Keratinocyte (primary cell): ENCODE data around the gene NTMT1. TPM values are rescaled to one million over a fixed set of nuclear protein-coding genes. Genes with fewer than 3 reads are reported as not detected.
A peak's percentile ranks its signal among the peaks of the same experiment; 100 is the strongest.

Source experiments
- DNase-seq: peaks from one replicate; pipeline ENCODE4 v3.0.0-alpha.2; 2011; ENCODE audit warnings: low read depth, missing footprints, low spot score
- FAIRE-seq: peaks from 2 replicates; lab custom pipeline; 2011; peaks lifted over from hg19 to GRCh38; lab: Jason Lieb, UNC
- H2AFZ ChIP-seq: 2 replicates; pipeline ENCODE4 v1.6.0; 2012; ENCODE audit warnings: low read length, control low read depth, inconsistent platforms; ENCODE audit not compliant: control insufficient read depth
- H3K27ac ChIP-seq: 2 replicates; pipeline ENCODE4 v1.5.1; 2011; ENCODE audit warnings: low read length; ENCODE audit not compliant: control insufficient read depth, insufficient read depth
- H3K27me3 ChIP-seq: 3 replicates; pipeline ENCODE4 v1.6.0; 2011; ENCODE audit warnings: low read length; ENCODE audit not compliant: control insufficient read depth, insufficient read depth; ENCODE audit errors: extremely low read depth
- H3K36me3 ChIP-seq, 2 experiments: 2 replicates in 1 of 2; 3 replicates in 1 of 2; pipeline ENCODE4 v1.5.1; 2011; ENCODE audit warnings: low read length in 2 of 2, mild to moderate bottlenecking in 1 of 2; ENCODE audit not compliant: control insufficient read depth in 2 of 2, insufficient read depth in 2 of 2; ENCODE audit errors: extremely low read depth in 1 of 2
- H3K4me1 ChIP-seq: 3 replicates; pipeline ENCODE4 v1.5.1; 2011; ENCODE audit warnings: low read length; ENCODE audit not compliant: control insufficient read depth, insufficient read depth; ENCODE audit errors: extremely low read depth
- H3K4me2 ChIP-seq: 3 replicates; pipeline ENCODE4 v1.6.0; 2011; ENCODE audit warnings: low read depth, low read length; ENCODE audit not compliant: control insufficient read depth, insufficient read depth; ENCODE audit errors: extremely low read depth
- H3K4me3 ChIP-seq, 3 experiments: fragments of 200-600 bp in 1 of 3; sonication (generic) in 1 of 3; 2 replicates in 2 of 3; 3 replicates in 1 of 3; pipeline ENCODE4 v1.5.1; 2011 to 2016; ENCODE audit warnings: low read length in 3 of 3, mild to moderate bottlenecking in 3 of 3, control low read depth in 2 of 3, inconsistent platforms in 1 of 3, low read depth in 1 of 3, mixed read lengths in 1 of 3, mixed run types in 1 of 3, moderate library complexity in 1 of 3; ENCODE audit not compliant: control insufficient read depth in 2 of 3, insufficient read depth in 2 of 3; ENCODE audit errors: extremely low read depth in 1 of 3
- H3K79me2 ChIP-seq: 2 replicates; pipeline ENCODE4 v1.6.0; 2012; ENCODE audit warnings: low read length; ENCODE audit not compliant: control insufficient read depth, insufficient read depth
- H3K9ac ChIP-seq: 3 replicates; pipeline ENCODE4 v1.6.0; 2011; ENCODE audit warnings: low read length; ENCODE audit not compliant: control insufficient read depth, insufficient read depth; ENCODE audit errors: extremely low read depth
- H3K9me1 ChIP-seq: 3 replicates; pipeline ENCODE4 v1.6.0; 2011; ENCODE audit warnings: low read length; ENCODE audit not compliant: control insufficient read depth, insufficient read depth; ENCODE audit errors: extremely low read depth
- H3K9me3 ChIP-seq: 2 replicates; pipeline ENCODE4 v1.5.1; 2012; ENCODE audit warnings: low read depth, low read length; ENCODE audit not compliant: control insufficient read depth
- H4K20me1 ChIP-seq: 3 replicates; pipeline ENCODE4 v1.6.0; 2011; ENCODE audit warnings: low read length; ENCODE audit not compliant: control insufficient read depth, insufficient read depth; ENCODE audit errors: extremely low read depth
- CTCF ChIP-seq, 3 experiments: IDR thresholded peaks in 1 of 3; conservative IDR thresholded peaks in 1 of 3; optimal IDR thresholded peaks in 1 of 3; 2 replicates in 2 of 3; 3 replicates in 1 of 3; pipeline versions ENCODE3 to v1.5.1; 2011; ENCODE audit warnings: low read length in 3 of 3, mild to moderate bottlenecking in 3 of 3, moderate library complexity in 2 of 3, control low read depth in 1 of 3, inconsistent platforms in 1 of 3; ENCODE audit not compliant: insufficient read depth in 2 of 3; ENCODE audit errors: extremely low read depth in 1 of 3
- EZH2 ChIP-seq: IDR thresholded peaks from one replicate; pipeline ENCODE4 v1.6.1; 2012; ENCODE audit warnings: inconsistent platforms, mild to moderate bottlenecking, low read length, moderate library complexity
- dilution Hi-C: fragments of 300-500 bp; cut with MboI; formaldehyde crosslinking; loops from one replicate; pipeline ENCODE4 v1.7.0; 2020; ENCODE audit warnings: low sequenced_read_pairs; ENCODE audit not compliant: extremely low pct_ligation_motif_present
- polyA plus RNA-seq, 5 experiments: library from polyadenylated mRNA; depleted of rRNA in 3 of 5; stranded (reverse) in 3 of 5; stranded (forward) in 1 of 5; unstranded in 1 of 5; fragments of >200 nt; gene quantifications; 1 replicate in 1 of 5; 2 replicates in 3 of 5; 3 replicates in 1 of 5; pipeline versions ENCODE4 v1.2.1 to v1.2.3, GENCODE V29; 2011 to 2012; ENCODE audit warnings: missing spikeins in 2 of 5, low read depth in 1 of 5, low replicate concordance in 1 of 5

NTMT1 gene
- polyA plus RNA-seq, 1 donor (not counting 4 experiments of a cell fraction or from before 2014, with no cell fraction given): 50.2 TPM

- H3K27me3 ChIP-seq: no peaks in the 10 kb centered on the region
- H3K4me2 ChIP-seq: peak overlapping the region; percentile 71
- H3K27ac ChIP-seq: no peak overlapping the region
- no peaks in the 10 kb centered on the region for H4K20me1 ChIP-seq
- no peaks in the 10 kb centered on the region for H3K9me3 ChIP-seq
- DNase-seq: no peak
- H3K36me3 ChIP-seq: no peaks in the 10 kb centered on the region
- no peaks in the 10 kb centered on the region for H3K9me1 ChIP-seq
- H2AFZ ChIP-seq: peak overlapping the region; percentile 75
- FAIRE-seq: no peak
- H3K9ac ChIP-seq: peak overlapping the region; percentile 71
- no peak overlapping the region for H3K4me3 ChIP-seq
- H3K79me2 ChIP-seq: no peaks in the 10 kb centered on the region
- TF ChIP-seq CTCF (optimal IDR thresholded peaks at IDR 0.05 in 1 of 3, IDR thresholded peaks at IDR 0.05 in 1 of 3, conservative IDR thresholded peaks at IDR 0.05 in 1 of 3; ENCODE audit: extremely low read depth in 1 of 3, insufficient read depth in 2 of 3, low read length in 3 of 3): no peak
- H3K4me1 ChIP-seq: peaks cover 7% of the 10 kb centered on the region
- dilution Hi-C loops: no loop called here
Observed at GRCh38 chr9:129598089-129598596, 27.8 kb upstream of the NTMT1 start.

DNA sequence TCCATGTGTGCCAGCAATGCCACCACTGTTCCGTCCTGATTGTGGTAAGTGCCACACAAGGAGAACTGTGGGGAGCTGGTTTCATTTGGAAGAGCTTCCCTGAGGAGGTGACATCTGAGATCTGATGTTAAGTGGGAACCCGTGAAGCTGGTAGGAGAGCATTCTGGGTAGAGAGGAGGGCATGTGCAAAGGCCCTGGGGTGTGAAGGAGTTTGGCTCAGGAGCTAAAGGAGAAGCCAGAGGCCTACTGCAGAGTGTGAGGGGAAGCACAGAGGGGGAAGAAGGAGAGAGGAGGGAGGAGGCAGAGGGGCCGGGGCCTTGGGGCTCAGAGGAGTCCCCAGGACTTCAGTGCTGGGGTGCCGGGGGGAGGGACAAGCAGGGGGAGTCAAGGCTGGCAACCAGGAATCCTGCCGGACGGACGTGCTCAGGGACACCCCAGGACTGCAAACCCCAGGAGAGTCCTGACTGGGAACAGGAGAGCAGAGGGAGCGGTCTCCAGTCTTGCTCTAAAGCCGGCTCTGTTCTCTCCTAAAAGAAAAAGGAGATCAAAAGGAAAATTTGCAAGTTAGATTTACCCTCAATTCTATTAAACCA, 24.8 kb upstream of the NTMT1 start:
- Histone ChIP-seq H3K79me2 (no peaks in the 10 kb centered on the region), H3K9me1 (no peaks in the 10 kb centered on the region), H3K9ac (no peak overlapping the region), H3K27ac (no peak overlapping the region), H3K9me3 (no peaks in the 10 kb centered on the region), H3K27me3 (no peaks in the 10 kb centered on the region), H3K4me2 (no peak overlapping the region), H4K20me1 (no peaks in the 10 kb centered on the region), H3K36me3 (no peaks in the 10 kb centered on the region), H2AFZ (no peak overlapping the region), H3K4me1 (peaks cover 7% of the 10 kb centered on the region), H3K4me3 (no peak overlapping the region)
- no peak for FAIRE-seq
- no peak for DNase-seq
- dilution Hi-C loops: loop anchor here (25.0 kb wide), 1 partner anchor 439 kb away; no protein-coding TSS in a partner anchor
- TF ChIP-seq EZH2: no peak
- no peak for TF ChIP-seq CTCF (optimal IDR thresholded peaks at IDR 0.05 in 1 of 3, IDR thresholded peaks at IDR 0.05 in 1 of 3, conservative IDR thresholded peaks at IDR 0.05 in 1 of 3; ENCODE audit: extremely low read depth in 1 of 3, insufficient read depth in 2 of 3, low read length in 3 of 3)
